GM18517 (cell line): ENCODE results near the gene ARNT2.
"Not testable (repeated sequence)": the region's sequence is repeated elsewhere in the genome, so short reads cannot be mapped to it uniquely, and the experiment has no call there.

ENCODE experiments used
- ATAC-seq: cut with Tn5 transposase; IDR thresholded peaks from one replicate; pipeline ENCODE4 v1.9.1; 2021; ENCODE audit warnings: mild to moderate bottlenecking, moderate library complexity; ENCODE audit not compliant: unreplicated experiment

The ARNT2 gene

DNA sequence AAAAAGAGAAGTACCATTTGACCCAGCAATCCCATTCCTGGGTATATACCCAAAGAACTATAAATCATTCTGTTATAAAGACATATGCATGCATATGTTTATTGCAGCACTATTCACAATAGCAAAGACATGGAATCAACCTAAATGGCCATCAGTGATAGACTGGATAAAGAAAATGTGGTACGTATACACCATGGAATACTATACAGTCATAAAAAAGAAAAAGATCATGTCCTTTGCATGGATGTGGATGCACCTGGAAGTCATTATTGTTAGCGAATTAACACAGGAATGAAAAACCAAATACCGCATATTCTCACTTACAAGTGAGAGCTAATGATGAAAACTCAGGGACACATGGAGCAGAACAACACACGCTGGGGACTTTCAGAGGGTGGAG is 106.8 kb downstream of the ARNT2 start:
- ATAC-seq: not testable (repeated sequence)

DNA sequence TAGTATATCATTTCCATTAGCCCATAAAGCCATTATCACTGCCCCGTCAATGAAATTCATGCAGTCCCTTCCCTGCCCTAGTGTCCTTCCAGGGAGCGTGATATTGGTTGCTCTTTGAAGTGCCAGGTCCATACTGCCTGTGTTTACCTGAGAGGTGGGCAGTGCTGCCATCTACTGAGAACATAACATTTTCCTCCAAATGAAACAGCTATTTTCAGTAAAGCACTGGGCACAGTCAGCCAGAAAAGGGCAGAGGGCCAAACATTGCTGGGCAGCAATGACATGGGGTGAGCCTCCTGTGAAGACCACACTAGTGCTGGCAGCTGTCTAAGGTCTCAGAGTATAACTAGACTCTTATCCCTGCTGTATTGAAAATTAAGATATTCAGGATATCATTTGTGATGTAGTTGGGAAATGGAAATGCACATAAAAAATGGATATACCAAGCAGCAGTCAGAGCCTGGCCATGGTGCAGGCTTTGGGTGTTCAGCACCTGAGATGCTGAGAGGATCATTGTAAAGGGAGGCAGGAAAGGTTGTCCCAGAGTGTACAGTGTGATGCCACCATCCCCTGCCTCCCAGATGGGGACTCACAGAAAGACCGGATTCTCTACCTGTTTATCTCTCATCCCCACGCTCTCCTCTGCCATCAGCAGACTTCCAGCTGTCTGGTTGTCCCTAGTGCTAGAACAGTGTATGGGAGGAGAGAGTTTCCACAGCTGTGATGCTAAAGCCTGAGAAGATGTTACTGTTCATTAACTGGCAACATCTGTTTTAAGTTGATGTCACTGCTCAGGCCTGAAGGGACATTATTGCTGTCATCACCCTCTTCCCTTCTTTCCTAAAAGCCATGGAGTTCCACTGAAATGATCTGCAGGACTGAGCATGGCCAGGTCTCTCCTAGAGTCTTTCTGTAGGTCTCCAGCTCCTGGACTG is 108.8 kb downstream of the ARNT2 start:
- ATAC-seq: no peak

- ATAC-seq: no peak
Observed at GRCh38 chr15:80514071-80514780, 110.0 kb downstream of the ARNT2 start.

DNA sequence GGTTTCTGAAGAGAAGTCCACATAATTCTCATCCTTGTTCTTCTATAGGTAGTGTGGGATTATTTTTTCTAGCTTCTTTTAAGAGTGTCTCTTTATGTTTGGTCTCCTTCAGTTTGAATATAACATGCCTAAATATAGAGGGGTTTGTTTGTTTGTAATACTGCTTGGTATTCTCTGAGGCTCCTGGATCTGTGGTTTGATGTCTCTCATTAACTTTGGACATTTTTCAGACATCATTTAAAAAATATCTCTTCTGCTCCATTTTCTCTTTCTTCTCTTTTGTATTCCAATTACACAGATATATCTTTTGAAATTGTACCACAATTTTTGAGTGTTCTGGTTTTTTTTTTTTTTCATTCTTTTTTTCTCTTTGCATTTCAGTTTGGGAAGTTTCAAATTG is 113.1 kb downstream of the ARNT2 start:
- ATAC-seq: no peak

GRCh38 chr15:80518522-80518921 is 114.3 kb downstream of the ARNT2 start:
- no peak for ATAC-seq

DNA sequence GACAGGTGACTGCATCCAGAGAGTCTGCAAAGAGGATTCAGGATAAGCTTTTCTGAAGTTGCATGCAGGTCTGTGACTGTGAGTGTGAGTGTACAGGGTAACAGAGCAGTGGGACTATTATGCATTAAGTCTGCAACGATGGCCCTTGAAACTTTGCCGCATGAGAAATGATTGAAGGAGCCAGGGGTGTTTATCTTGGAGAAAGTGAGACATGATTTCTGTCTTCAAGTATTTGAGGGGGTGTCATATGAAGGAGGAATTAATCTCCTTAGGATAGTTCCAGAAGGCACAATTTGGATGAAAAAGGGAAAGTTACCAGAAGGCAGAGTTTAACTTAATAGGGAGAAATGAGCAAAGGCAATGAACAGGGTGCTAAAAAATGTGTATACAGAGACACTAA is 119.6 kb downstream of the ARNT2 start:
- ATAC-seq: no peak

DNA sequence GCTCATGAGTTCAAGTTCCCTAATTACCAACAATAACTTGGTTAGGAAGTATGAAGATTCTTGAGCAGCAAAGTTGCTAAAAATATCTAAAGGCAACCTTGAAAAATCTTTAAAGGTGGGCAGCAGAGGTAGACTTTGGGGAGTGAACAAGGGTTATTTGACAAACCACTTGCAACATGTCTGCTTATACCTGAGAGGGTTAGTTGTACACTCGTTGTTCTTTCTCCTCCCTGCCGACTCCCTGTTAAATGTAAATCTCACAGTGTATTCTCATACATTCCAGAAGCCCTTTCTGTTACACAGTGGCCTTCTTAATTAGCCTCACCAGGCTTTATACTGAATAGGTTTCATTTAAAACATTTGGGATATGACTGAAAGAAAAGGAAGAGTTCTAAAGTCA is 121.7 kb downstream of the ARNT2 start:
- no peak for ATAC-seq

GRCh38 chr15:80526556-80527340 is 122.6 kb downstream of the ARNT2 start:
- no peak for ATAC-seq

DNA sequence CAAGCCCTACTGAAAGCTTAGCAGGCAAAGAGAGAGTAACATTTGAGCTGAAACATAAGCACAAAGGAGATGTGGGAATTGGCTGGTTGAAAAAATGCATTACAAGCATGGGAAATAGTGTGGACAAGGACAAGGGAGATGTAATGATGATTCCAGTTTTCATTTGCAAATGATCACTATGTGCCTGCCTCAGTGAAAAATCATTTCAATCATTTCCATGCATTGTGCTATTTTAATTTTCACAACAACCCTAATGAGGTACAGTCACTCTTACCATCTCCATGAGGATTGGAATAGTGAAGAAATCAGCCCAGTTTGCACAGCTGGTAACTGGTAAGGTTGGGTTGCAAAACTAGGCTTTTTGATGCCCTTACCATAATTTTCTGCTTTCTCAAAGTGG is 123.2 kb downstream of the ARNT2 start:
- ATAC-seq: no peak

GRCh38 chr15:80527961-80528360 is 123.8 kb downstream of the ARNT2 start:
- ATAC-seq: no peak

GRCh38 chr15:80530737-80531365 is 126.7 kb downstream of the ARNT2 start:
- no peak for ATAC-seq

- no peak for ATAC-seq
Observed at GRCh38 chr15:80531388-80531787, 127.2 kb downstream of the ARNT2 start.

GRCh38 chr15:80531796-80532195 is 127.6 kb downstream of the ARNT2 start:
- ATAC-seq: no peak

- no peak for ATAC-seq
Observed at GRCh38 chr15:80533790-80534333, 129.7 kb downstream of the ARNT2 start.

DNA sequence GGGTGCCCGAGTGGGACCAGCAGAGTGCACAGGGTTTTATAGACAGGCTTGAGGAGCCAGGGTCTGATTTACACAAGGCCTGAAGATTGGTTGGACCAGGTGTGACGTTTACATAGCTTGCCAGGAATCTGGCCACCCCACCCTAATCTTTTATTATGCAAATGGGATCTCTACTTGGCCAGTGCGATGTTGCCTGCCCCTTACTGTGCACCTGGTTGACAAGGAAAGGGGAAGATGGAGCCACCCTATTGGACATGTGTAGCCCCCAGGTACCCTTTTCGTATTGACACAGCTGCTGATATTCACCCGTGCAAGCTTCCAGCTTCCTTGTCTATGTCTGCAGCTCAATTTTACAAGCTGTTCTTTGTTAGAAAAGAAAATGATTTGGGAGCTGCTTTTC is 132.0 kb downstream of the ARNT2 start:
- no peak for ATAC-seq

- ATAC-seq: no peak
Observed at GRCh38 chr15:80536716-80537115, 132.5 kb downstream of the ARNT2 start.

DNA sequence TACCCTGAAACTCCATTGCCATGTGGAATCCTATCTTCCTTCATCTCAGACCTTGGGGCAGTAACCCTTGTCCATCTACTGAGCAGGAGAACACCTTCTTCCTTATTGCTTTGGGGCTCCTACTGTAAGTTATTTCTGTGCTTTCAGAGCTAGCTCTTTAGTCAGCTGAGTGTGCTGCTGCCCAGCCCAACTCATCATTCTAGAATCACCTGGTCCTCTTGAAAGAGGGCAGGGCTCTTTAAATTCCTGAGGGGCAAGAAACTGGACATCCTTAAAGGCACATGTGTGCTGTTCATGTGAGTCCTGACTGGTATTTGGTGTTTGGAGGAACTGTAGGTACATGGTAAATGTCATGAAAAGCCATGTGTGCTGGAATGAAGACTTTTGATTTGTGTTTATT is 140.9 kb downstream of the ARNT2 start:
- no peak for ATAC-seq

GRCh38 chr15:80547264-80547663 is 143.1 kb downstream of the ARNT2 start:
- ATAC-seq: no peak

- ATAC-seq: no peak
Observed at GRCh38 chr15:80549191-80549590, 145.0 kb downstream of the ARNT2 start.

GRCh38 chr15:80549654-80550053 is 145.5 kb downstream of the ARNT2 start:
- no peak for ATAC-seq
